HG03354 (cell line): ENCODE results near the gene PRSS56.
"Not testable (repeated sequence)": the region's sequence is repeated elsewhere in the genome, so short reads cannot be mapped to it uniquely, and the experiment has no call there.

Experiments used
- ATAC-seq: cut with Tn5 transposase; IDR thresholded peaks from one replicate; pipeline ENCODE4 v1.9.1; 2021; ENCODE audit warnings: mild to moderate bottlenecking; ENCODE audit not compliant: unreplicated experiment, poor library complexity, severe bottlenecking

The PRSS56 gene

DNA sequence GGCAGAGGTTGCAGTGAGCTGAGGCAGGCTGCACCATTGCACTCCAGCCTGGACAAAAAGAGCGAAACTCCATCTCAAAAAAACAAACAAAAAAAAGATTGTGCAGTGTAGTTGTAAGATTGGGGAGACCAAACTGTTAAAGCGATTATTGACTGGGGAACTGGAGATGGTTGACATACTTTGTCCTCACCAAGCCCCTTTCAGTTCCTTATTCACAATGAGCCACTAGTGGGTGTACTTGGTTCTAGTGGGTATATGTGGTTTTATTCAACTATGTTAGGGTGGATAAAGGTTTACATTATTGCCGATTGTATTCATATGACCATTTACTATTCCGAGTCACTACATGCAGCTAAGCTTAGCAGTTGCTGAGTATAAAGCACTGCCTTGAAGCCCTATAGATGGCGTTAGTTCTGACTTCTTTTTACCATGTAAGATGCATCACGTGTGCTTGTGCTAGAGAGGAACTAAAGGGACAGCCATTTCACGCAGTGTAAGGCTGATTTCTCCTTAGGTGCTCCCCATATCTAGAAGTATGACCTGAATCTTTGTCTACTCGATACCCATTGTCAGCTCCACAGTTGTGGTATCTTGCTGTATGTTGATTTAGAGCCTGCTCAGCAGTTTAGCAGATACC lies 42.4 kb downstream of the PRSS56 start:
- ATAC-seq, result no peak

DNA sequence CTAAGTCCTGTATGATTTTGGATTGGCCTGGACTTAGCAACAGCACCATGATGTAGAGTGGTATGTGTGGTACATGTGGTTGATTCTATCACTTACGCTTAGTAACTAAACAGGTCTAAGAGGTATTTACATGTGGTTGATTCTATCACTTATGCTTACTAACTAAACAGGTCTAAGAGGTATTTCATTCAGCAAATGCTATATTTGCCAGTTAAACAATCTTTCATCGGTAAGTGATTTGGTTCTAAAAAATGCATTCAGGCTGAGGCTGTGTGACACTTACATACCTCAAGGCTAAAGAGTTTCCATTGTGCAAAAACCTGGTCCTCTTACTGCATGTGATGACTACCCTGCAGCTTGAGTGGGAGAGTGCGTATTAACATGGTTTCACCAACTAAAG lies 43.4 kb downstream of the PRSS56 start:
- no peak for ATAC-seq

DNA sequence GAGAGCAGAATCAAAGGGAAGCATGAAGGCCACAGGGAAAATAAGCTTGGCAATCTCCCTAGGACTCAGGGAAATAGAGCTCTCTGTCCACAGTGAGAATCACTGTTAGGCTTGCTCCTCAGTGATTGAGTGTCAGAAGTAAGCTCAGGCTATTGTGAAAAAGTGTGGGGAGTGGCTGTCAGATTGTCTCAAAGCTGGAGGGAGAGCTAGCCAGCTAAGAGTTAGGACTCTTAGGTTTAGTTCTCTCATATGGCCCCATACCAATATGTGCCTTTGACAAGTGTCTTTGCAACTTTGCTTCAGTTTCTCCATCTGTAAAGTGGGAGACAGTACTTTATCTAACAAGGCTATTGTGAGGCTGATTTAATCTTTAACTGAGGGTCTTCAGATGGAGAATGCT lies 47.5 kb downstream of the PRSS56 start:
- ATAC-seq, result no peak

DNA sequence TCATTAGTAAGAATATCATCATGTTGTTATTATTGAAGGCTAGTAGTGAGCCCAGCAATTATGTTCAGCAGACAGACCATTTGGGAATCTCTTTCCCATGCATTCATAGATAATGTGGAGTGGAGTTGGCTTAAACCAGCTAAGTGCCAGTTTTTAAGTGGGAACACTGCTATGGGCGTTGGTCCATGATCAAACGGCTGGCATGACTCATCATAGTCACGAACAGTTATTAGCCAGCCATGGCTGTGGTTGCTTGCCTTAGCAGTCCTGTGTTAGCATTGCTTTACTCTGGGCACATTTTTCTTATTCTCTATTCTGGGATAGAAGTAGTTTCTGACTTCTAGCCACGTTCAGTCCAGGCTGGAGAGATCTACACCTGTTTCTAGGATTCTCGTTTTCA lies 48.0 kb downstream of the PRSS56 start:
- ATAC-seq, result no peak

DNA sequence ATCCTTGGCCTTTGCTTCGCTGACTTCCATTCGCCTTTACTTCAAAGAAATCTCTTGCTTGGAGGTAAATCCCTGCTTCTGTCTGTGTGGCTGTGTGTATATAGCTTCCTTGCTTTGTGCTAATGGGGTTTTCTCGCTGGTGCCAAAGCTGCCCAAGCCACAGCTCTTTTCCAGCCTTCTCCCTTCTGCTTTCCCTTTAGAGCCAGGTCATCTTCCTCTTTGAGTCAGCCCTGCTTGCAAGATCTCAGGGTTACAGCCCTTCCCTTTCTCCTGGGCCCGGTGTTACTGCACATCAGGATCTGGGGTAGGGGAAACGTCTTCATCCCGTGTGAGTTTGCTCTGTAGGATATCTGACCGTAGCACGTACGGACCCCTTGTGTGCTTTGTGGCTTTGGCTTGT lies 49.4 kb downstream of the PRSS56 start:
- no peak for ATAC-seq

DNA sequence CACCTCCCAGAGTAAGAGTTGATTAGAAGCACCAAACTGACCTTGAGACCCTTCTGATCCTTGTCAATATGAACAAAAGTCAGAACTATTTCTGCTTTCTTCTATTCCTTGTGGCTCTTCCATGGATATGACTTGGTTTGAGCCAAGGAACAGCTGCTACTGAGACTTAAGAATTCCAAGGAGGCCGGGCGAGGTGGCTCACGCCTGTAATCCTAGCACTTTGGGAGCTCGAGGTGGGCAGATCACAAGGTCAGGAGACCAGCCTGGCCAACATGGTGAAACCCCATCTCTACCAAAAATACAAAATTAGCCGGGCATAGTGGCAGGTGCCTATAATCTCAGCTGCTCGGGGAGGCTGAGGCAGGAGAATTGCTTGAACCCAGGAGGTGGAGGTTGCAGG lies 50.3 kb downstream of the PRSS56 start:
- ATAC-seq, result not testable (repeated sequence)

DNA sequence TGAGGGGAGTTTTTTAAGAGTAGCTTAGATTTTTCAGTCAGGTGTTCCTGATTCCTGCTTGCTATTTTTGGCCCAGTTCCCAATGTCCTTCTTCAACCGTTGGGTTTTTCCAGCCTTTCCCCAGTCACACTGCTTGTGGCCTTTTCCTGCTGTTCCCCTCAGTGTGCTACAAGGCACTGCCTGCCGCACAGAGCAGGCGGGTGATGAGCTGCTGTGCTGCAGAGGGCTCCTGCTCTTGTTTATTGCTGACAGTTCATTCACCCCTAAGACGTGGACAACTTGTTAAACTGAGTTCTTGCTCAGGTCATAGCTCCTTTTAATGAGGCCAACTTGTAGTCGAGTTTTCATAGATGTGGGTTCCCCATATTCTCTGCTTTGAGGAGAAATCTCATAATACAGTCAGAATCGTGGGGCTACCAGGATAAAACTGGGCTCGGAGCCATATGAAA lies 50.9 kb downstream of the PRSS56 start:
- no peak for ATAC-seq

DNA sequence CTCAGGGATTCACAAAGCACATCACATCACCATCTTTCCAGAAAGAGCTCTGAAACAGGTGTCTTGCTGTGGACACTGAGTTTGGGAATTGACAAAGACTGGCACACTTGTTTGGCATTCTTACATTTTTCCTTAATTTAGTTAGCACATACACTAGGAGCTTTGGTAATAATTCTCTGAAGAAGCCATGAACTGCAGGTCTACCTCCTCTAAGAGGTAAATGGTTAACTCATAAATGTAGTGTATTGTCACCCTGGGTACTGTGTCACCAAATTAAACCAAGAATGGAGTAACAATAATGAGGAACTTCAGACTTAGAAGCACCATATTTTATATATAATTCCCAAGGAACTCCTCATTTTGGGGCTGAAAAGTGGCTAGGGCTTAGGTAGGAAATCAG lies 52.9 kb downstream of the PRSS56 start:
- ATAC-seq, result no peak

DNA sequence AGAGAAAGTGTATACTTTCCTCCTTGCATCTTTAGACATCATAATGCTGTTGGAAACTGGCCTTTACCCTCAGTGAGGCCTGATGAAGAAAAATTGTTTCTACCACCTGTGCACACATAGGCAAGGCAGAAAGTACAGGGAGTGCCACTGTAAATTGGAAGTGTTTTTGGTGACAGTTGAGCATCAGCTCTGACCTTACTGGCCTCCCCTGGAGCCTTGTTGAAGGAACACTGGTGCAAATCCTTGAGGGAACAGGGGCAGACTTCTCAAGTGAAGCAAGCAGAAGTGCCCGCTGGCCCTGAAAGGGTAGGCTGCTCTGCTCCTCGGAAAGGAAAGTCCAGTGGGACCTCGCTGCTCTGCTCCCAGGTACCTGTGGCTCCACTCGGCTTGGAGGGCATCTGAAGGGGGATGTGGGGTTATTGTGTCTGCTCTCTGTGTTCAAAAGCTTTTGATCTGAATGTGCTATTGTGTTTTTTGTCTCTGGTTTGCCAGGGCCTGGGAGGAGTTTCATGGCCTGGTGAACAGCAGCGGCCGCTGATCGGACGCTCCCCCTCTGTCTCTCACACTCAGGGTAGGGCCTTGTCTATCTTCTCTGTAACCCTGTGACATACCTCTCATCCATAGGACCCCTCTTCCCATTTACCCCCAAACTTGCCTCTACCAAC lies 53.7 kb downstream of the PRSS56 start:
- ATAC-seq, result no peak

DNA sequence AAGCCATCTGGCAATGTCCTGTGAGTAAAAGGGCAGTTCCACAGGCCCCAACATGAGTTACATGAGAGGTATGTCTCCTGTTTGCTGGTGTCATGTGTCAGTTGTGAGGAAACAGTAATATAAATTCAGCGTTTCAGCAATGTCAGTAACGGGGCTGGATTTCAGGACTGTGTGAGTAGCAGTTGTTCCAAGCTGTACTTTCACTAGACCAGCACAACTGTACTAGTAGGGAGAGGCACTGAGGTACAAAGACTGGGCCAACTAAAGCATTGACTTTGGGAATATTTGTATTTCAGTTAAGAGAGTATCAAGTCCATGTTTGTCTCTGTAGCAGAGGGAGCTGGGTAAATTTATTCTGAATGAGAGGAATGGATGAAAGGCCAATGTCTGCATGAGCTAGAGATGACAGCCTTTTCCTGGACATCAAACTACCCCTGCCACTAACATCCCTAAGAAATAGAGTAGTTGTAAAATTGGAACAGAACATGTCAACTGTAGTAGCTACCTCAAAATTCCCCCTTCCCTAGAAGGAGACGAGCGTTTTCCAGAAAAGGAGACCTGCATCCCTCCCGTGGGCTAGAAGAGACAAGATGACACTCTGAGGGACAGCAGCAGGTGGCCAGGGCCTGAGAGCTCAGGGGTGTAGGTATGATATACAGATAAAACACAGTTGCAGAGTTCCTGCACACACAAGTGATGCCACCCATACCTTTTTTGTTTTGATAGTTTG lies 54.7 kb downstream of the PRSS56 start:
- ATAC-seq, result no peak
